IMR-90 (cell line): ENCODE measurements around the gene DUS2.

Experiments used
- BHLHE40 ChIP-seq: fragments of 150-350 bp; IDR thresholded peaks from 2 replicates; pipeline ENCODE4 v1.6.1; 2016; ENCODE audit warnings: mild to moderate bottlenecking, low read depth, low read length
- CEBPB ChIP-seq: IDR thresholded peaks from 2 replicates; pipeline ENCODE4 v1.6.1; 2012; ENCODE audit warnings: low read depth, low read length, improper control_type of control experiment
- CHD1 ChIP-seq: IDR thresholded peaks from 2 replicates; pipeline ENCODE4 v1.6.1; 2012; ENCODE audit warnings: low read depth, low read length, improper control_type of control experiment
- CTCF ChIP-seq: conservative IDR thresholded peaks from 2 replicates; pipeline ENCODE4 v1.5.1; 2012; ENCODE audit warnings: mild to moderate bottlenecking, low read depth, low read length, improper control_type of control experiment
- FOS ChIP-seq: fragments of 150-350 bp; IDR thresholded peaks from 2 replicates; pipeline ENCODE4 v1.6.1; 2016; ENCODE audit warnings: low read depth, low read length
- MAZ ChIP-seq: IDR thresholded peaks from 2 replicates; pipeline ENCODE4 v1.6.1; 2012; ENCODE audit warnings: low read depth, mild to moderate bottlenecking, low read length, improper control_type of control experiment, moderate library complexity, borderline replicate concordance
- MXI1 ChIP-seq: IDR thresholded peaks from 2 replicates; pipeline ENCODE4 v1.6.1; 2012; ENCODE audit warnings: low read depth, mild to moderate bottlenecking, low read length, moderate library complexity, borderline replicate concordance
- NFE2L2 ChIP-seq: fragments of 150-350 bp; IDR thresholded peaks from 2 replicates; pipeline ENCODE4 v1.6.1; 2016; ENCODE audit warnings: low read depth, mild to moderate bottlenecking, low read length
- POLR2A ChIP-seq: IDR thresholded peaks from 2 replicates; pipeline ENCODE4 v1.6.1; 2012; ENCODE audit warnings: mild to moderate bottlenecking, low read depth, low read length
- RAD21 ChIP-seq: IDR thresholded peaks from 2 replicates; pipeline ENCODE4 v1.6.1; 2012; ENCODE audit warnings: low read length, improper control_type of control experiment
- RCOR1 ChIP-seq: IDR thresholded peaks from 2 replicates; pipeline ENCODE4 v1.6.1; 2012; ENCODE audit warnings: mild to moderate bottlenecking, low read length, improper control_type of control experiment; ENCODE audit not compliant: insufficient replicate concordance
- RFX5 ChIP-seq: IDR thresholded peaks from 2 replicates; pipeline ENCODE4 v1.8.0; 2012; ENCODE audit warnings: low read depth, mild to moderate bottlenecking, low read length, moderate library complexity
- SMC3 ChIP-seq: fragments of 150-350 bp; IDR thresholded peaks from 2 replicates; pipeline ENCODE4 v1.6.1; 2016; ENCODE audit warnings: low read depth, mild to moderate bottlenecking, antibody characterized with exemption, low read length, moderate library complexity

- TF ChIP-seq CTCF (no peak), FOS (no peak), SMC3 (no peak), POLR2A (no peak), MAZ (no peak), BHLHE40 (no peak), RFX5 (no peak), RAD21 (no peak), CEBPB (no peak), MXI1 (no peak), RCOR1 (no peak), NFE2L2 (no peak), CHD1 (no peak)
Measured at GRCh38 chr16:67999985-68000384, 23.1 kb upstream of the DUS2 start.
